ENCODE data around the gene LRATD1.

GRCh38 chr2:14615121-14615520 is 17.4 kb upstream of the LRATD1 start:
- TF ChIP-seq, protein P1, sequence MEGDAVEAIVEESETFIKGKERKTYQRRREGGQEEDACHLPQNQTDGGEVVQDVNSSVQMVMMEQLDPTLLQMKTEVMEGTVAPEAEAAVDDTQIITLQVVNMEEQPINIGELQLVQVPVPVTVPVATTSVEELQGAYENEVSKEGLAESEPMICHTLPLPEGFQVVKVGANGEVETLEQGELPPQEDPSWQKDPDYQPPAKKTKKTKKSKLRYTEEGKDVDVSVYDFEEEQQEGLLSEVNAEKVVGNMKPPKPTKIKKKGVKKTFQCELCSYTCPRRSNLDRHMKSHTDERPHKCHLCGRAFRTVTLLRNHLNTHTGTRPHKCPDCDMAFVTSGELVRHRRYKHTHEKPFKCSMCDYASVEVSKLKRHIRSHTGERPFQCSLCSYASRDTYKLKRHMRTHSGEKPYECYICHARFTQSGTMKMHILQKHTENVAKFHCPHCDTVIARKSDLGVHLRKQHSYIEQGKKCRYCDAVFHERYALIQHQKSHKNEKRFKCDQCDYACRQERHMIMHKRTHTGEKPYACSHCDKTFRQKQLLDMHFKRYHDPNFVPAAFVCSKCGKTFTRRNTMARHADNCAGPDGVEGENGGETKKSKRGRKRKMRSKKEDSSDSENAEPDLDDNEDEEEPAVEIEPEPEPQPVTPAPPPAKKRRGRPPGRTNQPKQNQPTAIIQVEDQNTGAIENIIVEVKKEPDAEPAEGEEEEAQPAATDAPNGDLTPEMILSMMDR (IDR thresholded peaks at IDR 0.05; ENCODE audit: low read length) = no peak
- no peak for TF ChIP-seq EZH2 (IDR thresholded peaks at IDR 0.05; ENCODE audit: borderline replicate concordance, low read length)

Measured in OCI-LY1 (cell line).